ENCODE measurements around the gene HOXA11.

Gene HOXA11

DNA sequence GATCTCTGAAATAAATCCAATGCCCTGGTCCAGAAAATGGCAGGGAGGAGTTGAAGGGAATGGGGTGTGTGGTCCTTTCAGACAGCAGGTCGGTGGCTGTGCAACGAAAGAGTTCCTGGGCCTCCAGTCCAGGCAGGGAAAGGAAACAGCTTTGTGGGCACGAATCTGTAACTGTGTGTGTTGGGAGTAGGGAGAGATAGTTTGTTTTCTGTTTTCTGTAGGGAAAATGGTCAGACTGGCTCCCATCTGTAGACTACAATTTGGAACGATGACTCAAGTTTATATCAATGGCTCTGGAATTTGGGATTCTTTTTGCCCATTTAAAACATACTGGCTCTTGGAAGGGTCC lies 17.1 kb downstream of the HOXA11 start:
- no peak for DNase-seq

DNA sequence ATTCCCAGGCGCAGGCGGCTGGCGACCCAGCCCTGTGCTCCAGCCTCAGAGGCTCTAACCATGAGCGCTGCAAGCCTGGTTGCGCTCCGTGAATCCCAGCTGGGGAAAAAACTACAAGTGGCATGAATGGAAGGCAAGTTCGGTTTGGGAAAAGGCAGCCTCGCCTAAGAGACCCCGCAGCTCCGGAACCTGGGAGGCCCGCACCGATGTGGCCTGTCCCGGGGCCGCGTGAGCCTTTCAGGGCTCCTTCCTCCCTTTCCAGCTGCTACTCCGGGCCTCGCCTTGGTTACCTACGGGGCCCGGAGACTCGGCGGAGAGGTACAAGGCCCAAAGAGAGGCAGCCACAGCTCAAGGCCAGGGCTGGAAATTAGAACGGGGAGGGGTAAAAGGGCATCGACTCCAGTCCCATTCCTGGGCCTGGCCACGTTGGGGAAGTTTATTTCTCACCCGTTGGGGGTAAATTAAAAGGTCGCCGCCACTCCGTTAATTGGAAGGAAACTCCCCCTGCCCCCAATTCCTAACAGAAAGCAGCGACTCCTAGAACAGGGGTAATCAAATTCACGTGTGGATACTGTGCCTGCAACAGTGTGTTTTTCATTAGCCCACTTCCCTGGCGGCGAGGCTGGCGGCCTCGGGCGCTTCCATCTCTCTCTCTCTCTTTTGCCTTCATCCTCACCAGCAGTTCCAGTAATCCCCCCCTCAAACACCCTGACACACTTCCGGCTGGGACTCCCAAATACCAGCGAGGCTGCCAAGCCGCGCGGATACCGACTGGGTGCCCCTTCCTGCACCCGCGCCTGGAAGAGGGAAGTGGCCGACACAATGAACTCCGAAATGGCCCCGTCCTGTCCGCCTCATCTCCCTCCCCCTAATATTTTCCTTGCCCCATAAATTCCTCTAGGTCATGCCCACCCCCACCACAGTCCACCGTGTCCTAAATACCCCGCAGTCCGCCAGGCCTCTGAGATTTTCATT lies 18.2 kb downstream of the HOXA11 start:
- no peak for DNase-seq

DNA sequence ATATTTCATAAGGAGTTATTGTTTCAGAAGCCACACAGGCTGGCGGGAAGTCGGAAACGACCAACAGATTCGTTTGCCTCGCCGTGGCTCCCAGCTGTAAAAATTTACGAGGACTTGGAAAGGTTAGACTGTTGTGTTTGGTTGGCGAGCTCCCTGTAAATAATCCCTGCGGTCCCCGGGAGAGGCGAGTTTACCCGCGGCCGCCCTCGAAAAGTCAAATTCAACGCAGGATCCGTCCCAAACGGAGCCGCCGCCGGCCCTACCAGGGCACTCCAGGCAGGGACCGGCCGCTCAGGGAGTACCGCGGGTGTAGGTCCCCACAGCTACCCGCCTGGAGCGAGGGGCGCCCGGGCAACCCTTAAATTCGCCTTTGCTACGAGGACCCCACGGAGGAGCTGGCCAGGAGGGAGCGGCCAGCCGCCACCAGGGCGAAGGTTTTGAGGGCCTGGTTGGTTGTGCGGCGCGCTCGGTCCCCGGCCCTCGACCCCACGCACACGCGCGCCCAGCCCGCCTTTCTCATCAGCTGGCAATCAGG lies 19.0 kb downstream of the HOXA11 start:
- no peak for DNase-seq

DNA sequence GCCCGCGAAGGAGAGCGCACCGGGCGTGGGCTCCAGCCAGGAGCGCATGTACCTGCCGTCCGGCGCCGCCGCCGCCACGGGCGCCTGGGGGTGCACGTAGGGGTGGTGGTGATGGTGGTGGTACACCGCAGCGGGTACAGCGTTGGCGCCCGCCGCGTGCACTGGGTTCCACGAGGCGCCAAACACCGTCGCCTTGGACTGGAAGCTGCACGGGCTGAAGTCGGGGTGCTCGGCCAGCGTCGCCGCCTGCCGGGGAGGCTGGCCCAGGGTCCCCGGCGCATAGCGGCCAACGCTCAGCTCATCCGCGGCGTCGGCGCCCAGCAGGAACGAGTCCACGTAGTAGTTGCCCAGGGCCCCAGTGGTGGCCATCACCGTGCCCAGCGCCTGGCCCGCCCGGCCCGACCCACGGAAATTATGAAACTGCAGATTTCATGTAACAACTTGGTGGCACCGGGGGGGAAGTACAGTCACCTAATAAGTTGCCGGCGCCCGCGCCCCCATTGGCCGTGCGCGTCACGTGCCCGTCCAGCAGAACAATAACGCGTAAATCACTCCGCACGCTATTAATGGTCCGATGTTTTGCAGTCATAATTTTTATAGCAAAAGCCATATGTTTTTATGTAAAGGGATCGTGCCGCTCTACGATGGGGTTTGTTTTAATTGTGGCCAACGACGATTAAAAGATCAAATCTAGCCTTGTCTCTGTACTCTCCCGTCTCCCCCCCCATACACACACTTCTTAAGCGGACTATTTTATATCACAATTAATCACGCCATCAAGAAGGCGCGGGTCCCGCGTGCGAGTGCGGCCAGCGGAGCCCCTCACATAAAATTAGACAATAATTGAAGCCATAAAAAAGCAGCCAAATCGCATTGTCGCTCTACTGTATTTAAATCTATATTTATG lies 19.7 kb downstream of the HOXA11 start, which contains the start of gene HOXA9:
TSS of gene HOXA9 (minus strand) at position 449 of the 907 bp plus-strand sequence. CDS start at position 369, 80 bp downstream.
- peak; percentile 75 for DNase-seq

DNA sequence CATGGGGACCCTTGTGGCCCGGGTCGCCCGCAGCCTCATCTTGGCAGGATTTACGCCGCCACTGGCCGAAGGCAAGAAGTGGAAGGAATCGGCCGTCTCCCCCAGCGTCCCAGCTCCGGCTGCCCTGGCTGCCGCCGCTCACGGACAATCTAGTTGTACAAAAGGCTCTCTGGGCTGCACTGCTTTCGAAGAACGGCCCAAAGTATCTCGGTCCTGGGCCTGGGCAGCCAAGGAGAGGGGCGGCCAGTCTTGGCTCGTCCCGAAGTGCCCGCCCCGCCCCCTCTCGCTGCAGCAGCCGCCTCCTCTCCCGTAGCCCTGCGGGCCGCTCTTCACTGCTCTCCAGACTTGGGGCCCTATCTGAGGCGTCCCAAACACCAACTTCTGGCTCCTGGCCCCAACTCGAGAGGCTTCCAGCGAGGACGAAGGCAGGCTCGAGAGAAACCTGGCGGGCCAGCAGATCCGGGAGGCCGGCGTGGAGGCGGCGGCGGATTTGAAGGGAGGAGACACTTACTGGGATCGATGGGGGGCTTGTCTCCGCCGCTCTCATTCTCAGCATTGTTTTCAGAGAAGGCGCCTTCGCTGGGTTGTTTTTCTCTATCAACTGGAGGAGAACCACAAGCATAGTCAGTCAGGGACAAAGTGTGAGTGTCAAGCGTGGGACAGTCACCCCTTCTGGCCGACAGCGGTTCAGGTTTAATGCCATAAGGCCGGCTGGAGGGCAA lies 20.5 kb downstream of the HOXA11 start:
- DNase-seq: no peak

DNA sequence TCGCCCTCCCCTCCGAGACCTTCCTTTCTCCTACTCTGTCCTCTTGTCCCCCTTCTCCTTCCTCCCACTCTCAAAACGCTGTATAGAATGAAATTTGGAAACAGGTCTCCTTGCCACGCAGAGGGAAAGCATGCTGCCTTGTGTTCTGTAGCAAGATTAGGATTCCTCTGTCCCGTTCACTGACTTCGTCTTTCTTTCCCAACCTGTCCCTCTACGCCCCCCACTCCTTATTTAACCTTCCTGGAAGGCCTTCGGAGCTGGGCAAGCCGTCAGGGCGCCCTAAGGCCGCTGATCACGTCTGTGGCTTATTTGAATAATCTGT lies 21.0 kb downstream of the HOXA11 start:
- no peak for DNase-seq

DNA sequence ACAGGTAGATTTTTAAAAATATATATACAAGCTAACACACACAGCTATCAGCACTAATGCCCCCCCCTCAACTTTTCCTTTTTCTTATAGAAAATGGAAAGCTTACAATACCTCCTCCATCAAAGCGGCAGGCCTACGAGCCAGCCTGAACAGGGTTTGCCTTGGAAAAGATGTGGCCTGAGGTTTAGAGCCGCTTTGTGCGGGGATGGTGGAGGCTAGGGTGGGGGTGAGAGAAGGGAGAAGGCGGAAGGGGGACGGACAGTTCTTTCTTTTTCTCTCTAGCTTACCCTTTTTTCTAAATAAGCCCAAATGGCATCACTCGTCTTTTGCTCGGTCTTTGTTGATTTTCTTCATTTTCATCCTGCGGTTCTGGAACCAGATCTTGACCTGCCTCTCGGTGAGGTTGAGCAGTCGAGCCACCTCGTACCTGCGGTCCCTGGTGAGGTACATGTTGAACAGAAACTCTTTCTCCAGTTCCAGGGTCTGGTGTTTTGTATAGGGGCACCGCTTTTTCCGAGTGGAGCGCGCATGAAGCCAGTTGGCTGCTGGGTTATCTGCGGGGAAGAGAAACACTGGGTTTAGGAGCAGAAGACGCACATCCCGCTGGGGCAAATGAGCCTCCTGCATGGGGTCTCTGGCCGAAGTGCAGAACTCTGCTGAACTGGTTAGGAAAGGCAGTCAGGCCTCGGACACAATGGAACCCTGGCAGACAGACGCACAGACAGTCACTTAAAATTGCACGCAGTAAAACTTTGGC lies 21.6 kb downstream of the HOXA11 start:
- no peak for DNase-seq

DNA sequence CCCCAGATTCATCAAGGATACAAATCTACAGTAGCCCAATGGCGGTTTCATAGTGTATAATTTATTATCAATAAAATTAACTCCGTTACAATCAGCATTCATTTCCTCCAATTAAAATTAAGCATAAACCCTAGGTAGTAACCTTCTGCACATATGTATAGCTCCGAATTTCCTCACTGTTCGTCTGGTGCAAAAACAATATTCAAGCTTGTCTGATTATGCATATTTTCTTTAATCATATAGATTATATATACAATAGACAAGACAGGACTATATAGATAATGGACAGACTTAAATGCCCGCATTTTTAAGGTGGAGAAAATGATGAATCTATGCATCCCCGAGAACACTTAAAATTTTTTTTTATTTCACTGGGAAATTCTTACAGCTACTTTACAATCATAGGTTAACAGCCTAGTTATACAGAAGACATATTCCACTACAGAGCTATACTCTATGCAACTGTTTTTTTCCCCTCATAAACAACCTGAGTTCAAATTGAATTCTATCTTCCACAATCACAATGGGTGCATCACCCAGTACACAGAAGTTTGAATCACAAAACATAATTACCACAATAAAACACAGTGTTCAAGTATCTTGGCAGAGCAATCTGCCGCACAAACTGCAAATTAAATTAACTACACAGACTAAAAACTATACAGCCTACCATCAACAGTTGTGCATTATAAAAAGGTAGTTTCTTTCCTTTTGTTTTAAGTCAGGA lies 22.3 kb downstream of the HOXA11 start:
- no peak for DNase-seq

DNA sequence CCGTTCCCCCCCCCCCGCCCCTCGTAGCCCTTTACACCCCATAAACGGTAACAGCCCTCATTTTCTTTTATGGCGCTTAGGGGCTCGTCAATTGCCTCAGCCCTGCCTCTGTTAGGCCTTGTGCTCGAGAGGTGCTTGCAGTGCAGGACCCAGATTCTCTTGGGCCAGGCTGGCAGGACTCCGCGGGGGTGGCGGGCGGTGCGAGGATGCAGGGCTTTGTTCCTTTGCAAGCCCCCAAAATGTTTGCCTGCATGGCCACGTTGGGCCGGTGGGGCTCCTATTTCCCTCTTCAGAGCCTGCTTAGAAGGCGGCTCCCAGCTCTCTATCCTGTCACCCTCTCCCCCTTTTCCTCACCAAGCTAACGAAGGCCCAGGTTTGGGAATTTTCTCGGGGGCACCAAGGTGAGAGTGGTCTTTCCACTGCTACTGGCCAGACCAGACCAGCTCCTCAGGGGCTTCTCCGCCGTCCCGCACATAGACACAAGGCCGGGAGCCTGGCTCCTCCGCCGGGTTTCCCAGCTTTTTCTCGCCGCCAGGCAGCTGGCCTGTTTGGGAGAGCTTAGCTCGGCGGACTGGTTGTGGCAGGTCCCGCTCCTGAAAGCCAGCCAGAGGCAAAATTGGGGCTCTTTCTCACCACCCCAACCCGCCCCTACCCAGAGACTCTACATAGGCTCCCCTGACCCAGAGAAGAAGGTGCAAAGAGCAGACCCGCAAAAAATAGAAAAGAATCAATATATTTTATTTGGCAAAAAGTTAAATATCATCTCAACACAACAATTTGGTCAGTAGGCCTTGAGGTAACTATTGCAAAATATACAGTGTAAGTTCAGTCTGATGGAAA lies 23.1 kb downstream of the HOXA11 start:
- no peak for DNase-seq

DNA sequence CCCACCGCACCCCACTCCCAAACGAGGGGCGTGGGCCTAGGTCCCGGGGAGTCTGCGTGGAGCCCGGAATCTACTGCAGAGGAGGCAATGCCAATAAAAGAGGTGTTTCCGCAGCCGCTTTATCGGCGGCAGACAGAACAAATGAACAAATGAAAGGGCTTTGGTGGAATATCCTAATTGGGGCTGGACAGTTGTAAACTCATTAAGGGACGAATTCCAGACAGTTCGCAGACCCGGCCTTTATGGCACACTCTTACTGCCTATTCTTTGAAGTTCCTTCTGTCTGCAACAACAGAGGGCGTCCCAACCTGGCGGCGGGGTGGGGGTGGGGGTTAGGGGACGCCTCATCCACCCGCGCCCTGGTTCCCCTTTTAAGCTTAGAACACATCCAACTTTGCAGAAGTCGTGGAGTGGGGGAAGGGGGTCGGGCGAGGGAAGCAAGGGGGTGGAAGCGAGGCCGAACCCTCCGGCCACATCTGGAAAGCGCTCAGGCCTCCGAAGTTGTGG lies 23.8 kb downstream of the HOXA11 start:
- no peak for DNase-seq

DNA sequence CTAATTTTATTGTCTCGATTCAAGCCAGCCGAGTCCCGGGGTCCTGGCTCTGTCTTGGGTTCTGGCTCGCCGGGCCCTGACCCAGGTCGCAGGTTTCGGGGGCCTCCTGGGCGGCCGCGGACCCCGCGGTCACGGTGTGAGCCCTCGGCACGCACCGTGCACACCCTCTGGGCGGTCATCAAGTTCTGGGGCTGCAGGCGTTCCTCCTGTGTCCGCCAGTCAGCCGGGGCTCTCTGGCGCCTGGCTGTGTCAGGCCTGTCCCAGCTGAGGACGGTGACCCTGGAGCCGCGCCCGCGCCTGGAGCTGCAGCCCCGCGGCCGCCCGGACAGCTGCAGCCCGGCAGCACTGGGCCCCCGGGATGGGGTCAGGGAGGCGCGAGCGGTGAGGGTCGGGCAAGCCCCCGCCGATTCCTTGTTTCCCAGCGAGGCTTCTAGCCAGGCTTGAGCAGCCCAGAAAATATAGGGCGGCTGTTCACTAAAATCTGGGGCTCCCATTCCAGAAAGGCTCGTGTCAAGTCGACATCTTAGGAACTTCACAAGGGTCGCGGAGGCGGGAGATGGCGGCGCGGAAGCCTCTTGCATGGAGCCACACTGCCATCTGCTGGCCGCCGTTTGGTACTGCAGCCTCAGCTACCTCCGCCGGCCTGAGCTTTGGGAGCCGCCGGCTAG lies 24.4 kb downstream of the HOXA11 start:
- peak; percentile 75 for DNase-seq

DNA sequence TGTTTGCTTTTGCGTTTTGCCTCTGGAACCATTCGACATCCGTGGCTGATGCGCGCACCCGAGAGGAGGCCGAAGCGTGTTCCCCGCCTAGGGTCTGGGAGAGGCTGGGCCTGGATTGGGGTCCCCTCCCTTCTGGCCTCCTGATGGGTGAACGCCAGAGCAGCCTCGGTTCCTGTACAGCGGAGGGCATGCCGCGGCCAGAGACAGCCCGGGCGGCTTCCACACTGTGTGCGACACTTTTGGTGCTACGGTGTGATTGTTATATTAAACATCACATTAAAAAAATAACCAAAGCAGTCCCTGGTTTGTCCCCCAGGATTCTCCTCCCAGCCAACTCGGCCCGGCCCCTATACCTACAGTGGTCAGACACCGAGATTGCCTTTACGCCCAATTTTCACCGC lies 24.9 kb downstream of the HOXA11 start:
- no peak for DNase-seq

DNA sequence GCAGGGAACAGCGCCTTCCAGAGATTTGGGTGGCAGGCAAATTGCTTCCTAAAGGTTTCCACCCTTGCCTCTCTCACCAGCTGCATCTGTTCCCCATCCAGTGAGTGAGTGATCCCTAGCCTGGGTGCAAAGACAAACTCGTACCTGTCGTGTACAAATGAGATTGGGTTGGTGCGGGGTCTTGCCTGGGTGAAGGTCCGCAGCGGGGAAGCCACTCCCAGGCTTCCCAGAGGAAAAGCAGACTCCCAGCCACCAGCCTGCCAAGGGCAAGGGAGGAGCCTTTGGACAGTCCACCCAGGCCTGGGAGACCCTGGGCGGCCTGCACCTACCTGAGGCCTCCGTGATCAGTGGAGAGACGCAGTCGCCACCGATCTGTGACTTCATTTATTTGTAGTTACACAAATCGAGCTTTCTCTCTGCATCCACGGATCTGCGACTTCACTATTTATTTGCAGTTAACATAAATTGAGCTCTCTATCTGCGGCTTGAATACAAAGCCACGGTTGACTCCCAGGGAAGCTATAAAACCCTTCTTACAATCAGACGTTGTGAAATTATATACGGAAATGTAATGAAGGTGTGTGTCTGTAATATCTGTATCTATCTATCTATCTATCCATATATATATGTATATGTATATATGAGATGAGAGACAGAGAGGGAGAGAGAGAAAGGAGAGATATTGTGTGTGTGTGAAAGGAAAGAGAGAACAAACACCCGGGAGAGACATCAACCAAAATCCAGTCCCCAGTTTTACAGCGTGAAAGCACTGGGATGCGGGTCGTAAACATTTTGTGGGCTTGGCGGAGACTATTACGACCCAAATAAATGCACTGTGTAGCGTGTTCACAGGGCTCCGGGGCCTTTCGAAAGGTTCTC lies 25.5 kb downstream of the HOXA11 start:
- DNase-seq: no peak

DNA sequence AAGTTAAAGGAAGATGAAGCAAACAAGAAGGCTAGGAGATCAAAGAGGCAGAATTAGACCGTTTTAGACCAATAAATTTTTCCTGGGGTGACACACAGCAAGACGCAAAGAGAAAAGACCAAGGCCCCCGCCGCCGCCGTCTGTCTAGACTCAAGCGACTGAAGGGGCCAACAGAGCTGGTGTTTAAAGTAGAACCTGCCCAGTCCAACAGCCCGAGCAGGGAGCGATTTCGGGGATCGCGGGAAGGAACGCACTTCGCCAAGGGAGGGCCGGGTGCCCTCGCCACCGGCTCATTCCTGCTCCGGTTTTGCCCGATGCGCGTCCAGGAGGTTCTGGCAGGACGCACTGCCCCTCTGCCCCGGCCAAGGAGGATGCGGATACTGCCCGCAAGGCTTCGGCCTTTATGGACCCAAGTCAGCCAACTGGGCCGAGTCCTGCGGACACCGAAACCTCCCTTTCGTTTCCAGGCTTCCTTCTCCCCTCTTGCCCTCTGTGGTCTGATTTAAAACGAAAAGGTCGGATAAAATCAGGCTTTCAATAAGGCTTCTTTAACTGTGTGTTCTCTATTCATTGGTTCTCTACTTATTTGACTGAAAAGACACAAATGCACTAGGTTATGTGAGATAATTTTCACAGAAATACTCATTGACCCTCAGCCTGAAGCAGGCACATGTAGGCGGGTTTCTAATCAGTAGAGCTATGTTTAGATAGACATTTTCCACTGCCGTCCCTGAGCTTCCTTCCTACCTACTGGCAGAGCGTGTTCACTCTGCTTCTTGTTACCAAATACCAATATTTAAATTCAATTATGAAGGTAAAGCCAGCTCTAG lies 26.4 kb downstream of the HOXA11 start:
- DNase-seq: no peak

DNA sequence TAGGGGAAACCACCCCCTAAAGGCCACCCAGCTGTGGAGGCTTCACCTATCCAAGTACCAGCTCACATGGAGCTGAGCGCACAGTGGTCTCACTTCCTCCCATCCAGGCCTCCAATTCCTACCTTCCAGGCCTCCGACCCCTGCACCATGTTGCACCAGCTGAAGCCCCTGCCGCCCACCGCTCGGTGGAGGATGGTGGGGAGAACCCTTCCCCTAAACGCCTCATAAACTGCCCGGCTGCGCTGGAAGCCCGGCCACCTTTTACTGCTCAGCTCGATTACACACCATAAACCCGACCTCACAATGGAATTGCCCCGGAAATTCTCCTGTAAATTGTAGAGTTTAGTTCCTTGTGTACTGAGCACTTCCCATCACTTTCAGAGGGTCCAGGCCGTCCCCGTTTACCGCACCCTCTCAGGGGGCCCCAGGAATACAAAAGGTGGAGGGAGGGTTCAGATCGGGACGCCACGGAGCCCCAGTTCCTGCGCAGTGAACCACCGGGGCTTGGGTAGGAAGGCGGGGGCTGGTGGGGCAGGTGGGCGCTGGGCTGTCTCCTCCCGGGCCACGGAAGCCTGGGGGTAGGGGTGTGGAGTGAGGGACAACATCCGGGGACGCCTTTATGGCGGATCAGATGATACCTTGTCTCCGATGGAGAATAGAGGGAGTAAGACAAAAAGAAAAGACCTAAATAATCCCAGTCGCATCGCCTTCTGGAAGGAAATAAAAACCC lies 27.2 kb downstream of the HOXA11 start:
- DNase-seq: no peak

DNA sequence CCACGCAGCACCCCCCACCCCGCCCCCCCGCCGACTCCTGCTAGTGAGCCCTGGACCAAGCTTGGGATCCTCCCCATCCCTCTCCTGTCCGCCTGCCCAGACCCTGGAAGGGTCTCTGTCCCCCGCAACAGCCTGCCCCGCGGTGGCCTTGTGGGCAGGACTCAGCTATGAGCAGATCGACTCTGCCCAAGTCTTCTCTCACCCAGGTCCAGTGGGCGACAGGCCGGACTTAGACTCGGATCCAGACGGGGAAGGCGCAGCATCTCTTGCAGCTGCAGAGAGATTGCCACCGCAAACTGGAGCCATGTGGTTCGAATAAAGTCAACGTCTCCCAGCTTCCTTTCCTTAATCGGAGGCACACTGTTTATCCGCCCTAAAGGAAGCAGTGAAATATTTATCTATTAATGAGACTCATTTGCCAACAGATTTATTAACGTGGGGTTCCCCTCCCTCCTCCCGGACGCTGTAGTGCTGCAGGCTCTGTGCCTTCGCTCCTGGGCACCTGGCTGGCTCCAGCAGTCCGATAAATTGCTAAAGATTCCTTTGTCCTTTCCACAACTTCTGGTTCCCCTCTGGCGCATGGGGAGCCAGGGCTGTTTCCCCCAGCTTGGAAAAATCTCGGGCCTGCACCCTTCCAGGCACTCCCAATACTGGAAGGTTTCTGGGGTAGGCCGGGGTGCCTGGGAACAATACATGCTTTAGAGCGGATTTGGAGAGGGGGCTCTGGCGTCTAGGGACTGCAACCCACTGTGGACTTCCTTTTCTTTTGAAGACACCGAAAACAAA lies 27.9 kb downstream of the HOXA11 start:
- DNase-seq: no peak
